ENCODE data around the gene TMEM161A.

TMEM161A gene

GRCh38 chr19:19096641-19097627 is 41.3 kb downstream of the TMEM161A start:
- DNase-seq (ENCODE audit: low read depth): no peak

GRCh38 chr19:19095691-19096090 is 42.6 kb downstream of the TMEM161A start:
- no peak for DNase-seq (ENCODE audit: low read depth)

- DNase-seq (ENCODE audit: low read depth): no peak
Measured at GRCh38 chr19:19094513-19094912, 43.8 kb downstream of the TMEM161A start.

- no peak for DNase-seq (ENCODE audit: low read depth)
Measured at GRCh38 chr19:19087676-19088075, 50.6 kb downstream of the TMEM161A start.

GRCh38 chr19:19083413-19084178 is 54.7 kb downstream of the TMEM161A start:
- DNase-seq (ENCODE audit: low read depth): no peak

GRCh38 chr19:19081642-19082151 is 56.6 kb downstream of the TMEM161A start:
- DNase-seq (ENCODE audit: low read depth): no peak

GRCh38 chr19:19079571-19079970 is 58.7 kb downstream of the TMEM161A start:
- DNase-seq (ENCODE audit: low read depth): no peak

- no peak for DNase-seq (ENCODE audit: low read depth)
Measured at GRCh38 chr19:19078801-19079200, 59.5 kb downstream of the TMEM161A start.

GRCh38 chr19:19077103-19077502 is 61.2 kb downstream of the TMEM161A start:
- no peak for DNase-seq (ENCODE audit: low read depth)

GRCh38 chr19:19076476-19076875 is 61.8 kb downstream of the TMEM161A start:
- no peak for DNase-seq (ENCODE audit: low read depth)

- DNase-seq (ENCODE audit: low read depth): no peak
Measured at GRCh38 chr19:19075126-19075525, 63.2 kb downstream of the TMEM161A start.

GRCh38 chr19:19074196-19074882 is 63.9 kb downstream of the TMEM161A start:
- DNase-seq (ENCODE audit: low read depth): no peak

GRCh38 chr19:19071897-19072296 is 66.4 kb downstream of the TMEM161A start:
- DNase-seq (ENCODE audit: low read depth): no peak

All from stromal cell of bone marrow (primary cell).